ENCODE data around the gene CHST6.
"Not testable (repeated sequence)": the region's sequence is repeated elsewhere in the genome, so short reads cannot be mapped to it uniquely, and the experiment has no call there.

The CHST6 gene

DNA sequence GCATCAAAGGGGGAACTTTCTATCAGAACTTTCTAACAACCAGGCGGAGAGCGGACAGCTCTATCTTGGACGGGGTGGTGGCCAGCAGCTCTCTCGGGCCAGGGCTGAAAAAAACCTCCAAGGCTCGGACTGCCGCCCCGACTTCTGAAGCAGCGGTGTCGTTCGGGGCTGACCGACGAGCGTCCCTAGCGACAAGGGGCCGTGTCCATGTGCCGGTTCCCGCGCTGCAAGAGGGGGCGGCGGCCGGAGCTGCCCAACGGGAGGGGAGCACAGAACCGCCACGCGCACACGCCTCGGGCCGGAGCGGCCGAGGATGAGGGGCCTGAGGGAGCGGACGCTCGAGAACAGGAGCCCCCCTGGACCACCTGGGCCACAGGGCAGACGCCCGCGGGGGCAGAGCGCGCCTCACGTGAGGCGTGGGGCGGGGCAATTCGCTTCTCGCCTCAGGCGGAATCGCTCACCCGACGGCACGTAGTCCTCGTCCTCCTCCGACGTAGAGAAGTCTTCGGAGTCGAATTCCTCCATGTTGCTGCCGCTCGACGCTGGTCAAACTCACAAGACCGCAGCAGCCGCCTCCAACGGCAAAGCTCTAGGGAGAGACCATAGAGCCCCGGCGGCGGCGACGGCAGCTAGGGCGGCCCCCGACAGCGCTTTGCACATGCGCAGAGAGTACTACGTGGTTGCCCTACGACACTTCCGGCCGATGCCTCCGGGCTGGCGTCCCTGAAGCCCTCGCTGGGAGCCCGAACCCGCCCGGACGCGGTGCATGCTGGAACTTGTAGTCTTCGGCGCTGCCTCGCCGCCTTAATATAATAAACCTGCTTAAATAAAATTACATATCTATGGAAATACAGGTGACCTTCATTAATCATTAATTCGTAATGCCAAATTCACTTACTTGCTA, 62.2 kb downstream of the CHST6 start, which contains the start of gene CFDP1:
TSS of gene CFDP1 (minus strand) at position 676 of the 904 bp plus-strand sequence. CDS start at position 525, 151 bp downstream.
- FAIRE-seq: no peak

DNA sequence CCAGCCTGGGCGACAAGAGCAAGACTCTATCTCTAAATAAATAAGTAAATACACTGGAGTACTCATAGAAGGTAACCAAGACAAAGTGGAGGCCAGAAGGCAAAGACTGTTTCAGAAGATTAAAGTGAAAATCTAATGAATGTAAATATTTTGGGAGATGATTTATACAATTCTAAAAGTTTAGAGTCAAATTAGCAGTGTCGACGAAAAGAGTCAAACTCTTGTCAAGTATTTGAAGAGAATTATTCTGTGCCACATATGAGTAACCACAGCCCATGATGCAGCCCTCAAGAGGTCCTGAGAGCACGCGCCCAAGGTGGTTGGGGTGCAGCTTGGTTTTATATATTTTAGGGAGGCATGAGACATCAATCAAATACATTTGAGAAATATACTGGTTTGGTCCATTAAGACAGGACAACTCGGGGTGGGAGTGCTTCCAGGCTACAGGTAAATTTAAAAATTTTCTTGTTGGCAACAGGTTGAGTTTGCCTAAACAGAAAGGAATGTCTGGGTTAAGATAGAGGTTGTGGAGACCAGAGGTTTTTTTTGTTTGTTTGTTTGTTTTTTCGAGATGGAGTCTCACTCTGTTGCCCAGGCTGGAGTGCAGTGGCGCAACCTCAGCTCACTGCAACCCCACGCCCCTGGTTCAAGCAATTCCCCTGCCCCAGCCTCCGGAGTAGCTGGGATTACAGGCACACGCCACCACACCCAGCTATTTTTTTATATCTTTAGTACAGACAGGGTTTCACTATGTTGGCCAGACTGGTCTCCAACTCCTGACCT, 65.4 kb downstream of the CHST6 start:
- FAIRE-seq: no peak

GRCh38 chr16:75426524-75426923, 68.7 kb downstream of the CHST6 start:
- not testable (repeated sequence) for FAIRE-seq

GRCh38 chr16:75424105-75424762, 71.0 kb downstream of the CHST6 start:
- not testable (repeated sequence) for FAIRE-seq

DNA sequence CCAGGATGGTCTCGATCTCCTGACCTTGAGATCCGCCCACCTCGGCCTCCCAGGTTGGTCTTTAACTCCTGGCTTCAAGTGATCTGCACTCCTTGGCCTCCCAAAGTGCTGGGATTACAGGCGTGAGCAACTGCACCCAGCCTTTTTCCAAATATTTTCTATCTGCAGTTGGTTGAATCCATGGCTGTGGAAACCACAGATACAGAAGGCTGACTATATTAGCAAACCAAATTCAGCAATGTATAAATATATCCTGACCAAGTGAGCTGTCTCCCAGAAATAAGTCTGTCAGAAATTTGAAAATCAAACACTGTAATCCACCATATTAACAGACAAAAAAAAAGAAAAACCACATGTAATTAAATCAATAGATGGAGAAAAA, 71.5 kb downstream of the CHST6 start:
- FAIRE-seq: no peak
